ENCODE data around the gene SLC27A1. TPM values are rescaled to one million over a fixed set of nuclear protein-coding genes. Genes with fewer than 3 reads are reported as not detected.

The SLC27A1 gene
- total RNA-seq, 4 donors from 2014 or later: 25.3 to 53.4 (median 39.5) TPM

DNA sequence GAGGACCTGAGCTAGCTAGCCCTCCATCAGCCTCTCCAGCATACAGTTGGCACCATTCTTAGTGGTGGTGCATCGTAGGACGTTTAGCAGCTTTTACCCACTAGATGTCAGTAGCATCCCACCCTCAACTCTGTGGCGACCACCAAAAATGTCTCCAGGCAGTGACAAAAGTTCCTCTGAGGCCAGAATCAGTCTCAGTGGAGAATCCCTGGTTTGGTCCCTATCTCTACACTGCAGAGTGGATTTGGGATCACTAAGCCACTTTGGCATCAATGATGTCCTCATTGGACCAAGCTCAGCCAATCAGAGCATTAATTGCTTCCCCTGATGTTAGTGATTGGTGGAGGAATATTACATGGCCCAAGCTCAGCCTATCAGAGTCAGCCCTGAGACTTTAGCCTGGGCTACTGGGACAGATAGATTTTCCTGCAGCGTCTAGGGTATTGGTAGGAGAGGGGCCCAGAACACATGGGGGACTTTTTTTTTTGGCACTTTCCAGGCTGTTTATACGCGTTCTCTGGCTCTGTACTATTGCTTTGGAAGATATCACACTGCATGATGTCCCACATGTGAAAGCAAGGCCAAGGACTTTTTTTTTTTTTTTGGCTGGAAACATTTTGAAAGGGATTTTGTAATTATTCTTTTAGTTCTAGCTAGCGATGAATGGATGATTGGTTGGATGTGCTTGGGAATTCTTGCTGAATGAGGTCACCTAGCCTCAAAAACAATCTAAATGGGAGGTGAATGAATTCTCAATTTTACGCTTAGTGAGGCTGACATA lies 28.9 kb upstream of the SLC27A1 start:
- no peak for TF ChIP-seq POLR2AphosphoS5 (IDR thresholded peaks at IDR 0.05)
- no peak for TF ChIP-seq POLR2A (IDR thresholded peaks at IDR 0.05)
- TF ChIP-seq, protein P1, sequence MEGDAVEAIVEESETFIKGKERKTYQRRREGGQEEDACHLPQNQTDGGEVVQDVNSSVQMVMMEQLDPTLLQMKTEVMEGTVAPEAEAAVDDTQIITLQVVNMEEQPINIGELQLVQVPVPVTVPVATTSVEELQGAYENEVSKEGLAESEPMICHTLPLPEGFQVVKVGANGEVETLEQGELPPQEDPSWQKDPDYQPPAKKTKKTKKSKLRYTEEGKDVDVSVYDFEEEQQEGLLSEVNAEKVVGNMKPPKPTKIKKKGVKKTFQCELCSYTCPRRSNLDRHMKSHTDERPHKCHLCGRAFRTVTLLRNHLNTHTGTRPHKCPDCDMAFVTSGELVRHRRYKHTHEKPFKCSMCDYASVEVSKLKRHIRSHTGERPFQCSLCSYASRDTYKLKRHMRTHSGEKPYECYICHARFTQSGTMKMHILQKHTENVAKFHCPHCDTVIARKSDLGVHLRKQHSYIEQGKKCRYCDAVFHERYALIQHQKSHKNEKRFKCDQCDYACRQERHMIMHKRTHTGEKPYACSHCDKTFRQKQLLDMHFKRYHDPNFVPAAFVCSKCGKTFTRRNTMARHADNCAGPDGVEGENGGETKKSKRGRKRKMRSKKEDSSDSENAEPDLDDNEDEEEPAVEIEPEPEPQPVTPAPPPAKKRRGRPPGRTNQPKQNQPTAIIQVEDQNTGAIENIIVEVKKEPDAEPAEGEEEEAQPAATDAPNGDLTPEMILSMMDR (IDR thresholded peaks at IDR 0.05): peak in 1 of 2 donors; percentile 14

DNA sequence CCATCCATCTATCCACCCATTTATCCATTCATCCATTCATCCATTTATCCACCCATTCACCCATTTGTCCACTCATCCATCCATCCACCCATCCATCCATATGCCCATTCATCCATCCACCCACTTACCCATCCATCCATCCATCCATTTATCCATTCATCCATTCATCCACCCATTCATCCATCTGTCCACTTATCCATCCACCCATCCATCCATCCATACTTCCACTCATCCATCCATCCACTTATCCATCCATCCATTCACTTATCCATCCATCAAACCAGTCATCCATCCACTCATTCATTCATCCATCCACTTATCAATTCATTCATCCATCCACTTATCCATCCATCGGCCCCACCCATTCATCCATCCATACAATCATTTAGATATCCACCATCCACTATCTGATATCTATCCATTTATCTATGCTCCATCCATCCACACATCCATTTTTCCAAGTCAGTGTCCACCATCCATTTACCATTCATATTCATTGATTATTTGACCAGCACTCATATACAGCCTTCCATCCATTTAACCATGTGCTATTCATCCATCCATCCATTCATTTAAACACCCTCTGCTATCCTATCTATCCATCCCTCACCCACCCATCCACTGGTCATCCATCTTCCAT lies 24.7 kb upstream of the SLC27A1 start:
- TF ChIP-seq POLR2AphosphoS5 (IDR thresholded peaks at IDR 0.05) (no peak), POLR2A (IDR thresholded peaks at IDR 0.05) (no peak), EP300 (IDR thresholded peaks at IDR 0.05) (no peak)
- TF ChIP-seq, protein P1 (IDR thresholded peaks at IDR 0.05): no peak
- Histone ChIP-seq H3K9me3 (no peaks in the 10 kb centered on the region), H3K27me3 (peaks cover 3% of the 10 kb centered on the region), H3K36me3 (no peaks in the 10 kb centered on the region), H3K27ac (no peak overlapping the region), H3K4me1 (peaks cover 15% of the 10 kb centered on the region), H3K4me3 (no peak overlapping the region)
- WGBS: 94% methylated on average over 1 of the region's 1 CpG
- no peak for DNase-seq (ENCODE audit: low spot score in 2 of 2)

More for the DNA sequence above, 28.9 kb upstream of the SLC27A1 start:
- no peak for DNase-seq (ENCODE audit: low spot score in 2 of 2)
- H3K27ac ChIP-seq: no peak overlapping the region
- WGBS: 29% methylated on average over 8 of the region's 8 CpGs
- H3K9me3 ChIP-seq: no peaks in the 10 kb centered on the region
- H3K4me3 ChIP-seq: no peak overlapping the region
- H3K36me3 ChIP-seq: no peaks in the 10 kb centered on the region
- H3K27me3 ChIP-seq: no peaks in the 10 kb centered on the region
- no peaks in the 10 kb centered on the region for H3K4me1 ChIP-seq

DNA sequence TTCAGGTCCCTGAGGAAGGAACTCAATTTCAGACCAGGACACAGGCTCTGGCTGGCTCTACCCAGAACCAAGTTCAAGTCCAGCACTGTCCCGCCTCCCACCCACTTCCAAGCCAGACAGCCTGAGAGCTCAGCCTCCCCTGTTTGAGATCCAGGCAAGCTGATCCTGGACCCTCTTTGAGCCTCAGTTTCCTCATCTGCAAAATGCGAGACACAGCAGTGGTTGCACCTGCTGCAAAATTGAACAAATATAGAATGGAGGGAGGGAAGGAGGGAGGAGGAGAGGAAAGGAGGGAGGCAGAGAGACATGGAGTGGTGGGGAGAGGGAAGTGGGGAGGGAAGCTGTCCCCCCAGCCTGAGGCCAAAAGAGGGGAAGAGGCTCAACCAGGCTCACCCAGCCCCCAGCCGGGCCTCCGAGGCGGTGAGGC lies 22.6 kb upstream of the SLC27A1 start:
- Histone ChIP-seq H3K9me3 (no peaks in the 10 kb centered on the region), H3K27me3 (peaks cover 3% of the 10 kb centered on the region), H3K4me3 (peak overlapping the region; percentile 51), H3K36me3 (no peaks in the 10 kb centered on the region), H3K27ac (no peak overlapping the region), H3K4me1 (peaks cover 15% of the 10 kb centered on the region)
- TF ChIP-seq EP300 (IDR thresholded peaks at IDR 0.05): no peak
- TF ChIP-seq POLR2A (IDR thresholded peaks at IDR 0.05): no peak
- TF ChIP-seq, protein P1 (IDR thresholded peaks at IDR 0.05): no peak
- no peak for DNase-seq (ENCODE audit: low spot score in 2 of 2)
- 38% methylated on average over 5 of the region's 5 CpGs for WGBS

DNA sequence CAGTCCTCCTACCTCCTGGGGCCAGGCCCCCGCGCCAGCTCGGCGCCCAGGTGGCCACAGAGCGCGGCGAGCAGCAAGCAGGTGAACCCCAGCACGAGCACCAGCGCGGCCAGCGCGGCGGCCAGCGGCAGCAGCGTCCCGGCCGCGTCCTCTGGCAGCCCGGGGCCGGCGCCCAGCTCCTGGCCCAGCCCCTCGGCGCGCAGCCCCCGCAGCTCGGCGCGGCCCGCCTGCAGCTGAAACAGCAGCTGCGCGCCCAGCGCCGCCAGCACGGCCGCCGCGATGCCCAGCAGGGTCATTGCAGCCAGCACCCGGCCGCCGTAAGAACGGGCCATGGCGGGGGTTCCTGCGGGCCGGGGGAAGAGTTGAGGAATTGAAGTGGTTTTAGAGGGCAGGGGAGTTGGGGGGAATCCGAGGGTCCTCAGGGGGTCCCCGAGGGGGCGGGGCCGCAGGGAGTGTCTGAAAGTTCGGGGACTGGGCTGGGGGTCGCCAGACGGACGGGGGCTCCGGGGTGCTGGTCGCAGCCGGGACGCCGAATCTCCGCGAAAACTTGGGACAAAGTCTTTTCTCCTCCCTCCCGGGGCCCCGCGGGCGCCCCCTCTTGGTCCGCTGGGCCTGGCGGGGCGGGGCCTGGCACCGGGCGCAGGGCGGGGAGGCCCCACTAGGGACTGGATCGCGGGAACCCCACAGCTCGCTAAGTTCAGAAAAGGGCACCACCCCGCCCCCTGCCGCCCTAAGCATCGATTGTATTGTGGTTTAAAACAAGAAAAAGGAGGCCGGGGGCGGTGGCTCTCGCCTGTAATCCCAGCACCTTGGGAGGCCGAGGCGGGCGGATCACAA lies 22.0 kb upstream of the SLC27A1 start, which contains the start of gene TMEM221:
TSS of gene TMEM221 (minus strand) at position 538 of the 837 bp plus-strand sequence. CDS start at position 332, 206 bp downstream.
- TF ChIP-seq EP300 (IDR thresholded peaks at IDR 0.05) (no peak), POLR2AphosphoS5 (IDR thresholded peaks at IDR 0.05) (no peak), POLR2A (IDR thresholded peaks at IDR 0.05) (no peak)
- TF ChIP-seq, protein P1 (IDR thresholded peaks at IDR 0.05): peak in 1 of 2 donors; percentile 65
- Histone ChIP-seq H3K4me1 (peaks cover 15% of the 10 kb centered on the region), H3K9me3 (no peaks in the 10 kb centered on the region), H3K27me3 (peaks cover 3% of the 10 kb centered on the region), H3K36me3 (no peaks in the 10 kb centered on the region), H3K27ac (no peak within 1 kb of the TSS), H3K4me3 (peak within 1 kb of the TSS; percentile 51)
- 4% methylated on average over 25 of the region's 81 CpGs for WGBS
- DNase-seq (ENCODE audit: low spot score in 2 of 2): no peak

Data from suprapubic skin (tissue), 4 donors.